Measurements from ENCODE around the gene VPS8.

VPS8 gene

DNA sequence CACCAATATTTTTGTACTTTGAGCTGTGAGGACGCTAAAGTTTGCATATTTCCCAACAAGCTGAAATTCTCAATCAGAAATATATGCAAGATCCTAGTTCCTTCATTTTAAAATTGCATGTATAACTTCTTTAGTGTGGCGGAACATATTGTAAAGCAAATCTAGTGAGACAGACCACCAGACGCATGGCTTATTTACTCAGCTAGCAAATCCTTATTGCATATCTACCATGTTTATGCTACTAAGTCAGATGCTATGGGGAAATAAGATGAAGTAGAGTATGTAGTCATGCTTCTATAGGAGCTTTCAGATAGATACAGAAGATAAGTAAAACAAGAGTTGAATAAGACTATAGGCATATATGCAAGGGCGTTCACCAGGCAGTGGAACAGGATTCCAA, 278.8 kb downstream of the VPS8 start:
- in situ Hi-C loops (cut with HindIII; ENCODE audit: low sequenced_read_pairs), result no loop called here
- TF ChIP-seq CTCF (IDR thresholded peaks at IDR 0.05; ENCODE audit: low read depth, low read length, missing control alignments), result no peak
- H3K4me3 ChIP-seq (ENCODE audit: low read depth, low read length), result no peak overlapping the region
- no peak for DNase-seq (ENCODE audit: low read depth)

DNA sequence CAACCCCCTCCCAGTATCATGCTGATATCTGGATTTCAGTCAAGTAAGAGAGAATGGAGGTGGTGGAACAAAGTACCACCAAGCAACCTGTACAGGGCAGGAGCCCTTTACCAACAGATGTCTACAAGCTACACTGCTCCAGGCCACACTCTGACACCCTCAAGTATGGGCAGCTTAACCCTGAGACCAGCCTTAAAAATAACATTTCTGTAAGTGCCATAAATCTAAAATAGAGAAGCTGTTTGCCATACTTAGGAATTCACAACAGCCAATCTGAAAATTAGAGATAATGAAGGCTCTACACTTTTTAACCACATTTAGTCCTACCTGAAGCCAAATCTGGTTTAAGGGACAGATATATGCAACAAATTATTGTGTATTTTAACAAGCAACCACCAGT, 281.1 kb downstream of the VPS8 start:
- no peak for TF ChIP-seq CTCF (IDR thresholded peaks at IDR 0.05; ENCODE audit: low read depth, low read length, missing control alignments)
- H3K4me3 ChIP-seq (ENCODE audit: low read depth, low read length), result no peak overlapping the region
- no peak for DNase-seq (ENCODE audit: low read depth)
- in situ Hi-C loops (cut with HindIII; ENCODE audit: low sequenced_read_pairs), result no loop called here

GRCh38 chr3:185094697-185095096, 282.7 kb downstream of the VPS8 start:
- no peak for DNase-seq (ENCODE audit: low read depth)
- in situ Hi-C loops (cut with HindIII; ENCODE audit: low sequenced_read_pairs), result loop anchor here (5.0 kb wide), 1 partner anchor 53 kb away; no protein-coding TSS in a partner anchor
- H3K4me3 ChIP-seq (ENCODE audit: low read depth, low read length), result no peak overlapping the region
- no peak for TF ChIP-seq CTCF (IDR thresholded peaks at IDR 0.05; ENCODE audit: low read depth, low read length, missing control alignments)
